Measurements from ENCODE around the gene SCP2.
"Not testable (repeated sequence)": the region's sequence is repeated elsewhere in the genome, so short reads cannot be mapped to it uniquely, and the experiment has no call there.

DNA sequence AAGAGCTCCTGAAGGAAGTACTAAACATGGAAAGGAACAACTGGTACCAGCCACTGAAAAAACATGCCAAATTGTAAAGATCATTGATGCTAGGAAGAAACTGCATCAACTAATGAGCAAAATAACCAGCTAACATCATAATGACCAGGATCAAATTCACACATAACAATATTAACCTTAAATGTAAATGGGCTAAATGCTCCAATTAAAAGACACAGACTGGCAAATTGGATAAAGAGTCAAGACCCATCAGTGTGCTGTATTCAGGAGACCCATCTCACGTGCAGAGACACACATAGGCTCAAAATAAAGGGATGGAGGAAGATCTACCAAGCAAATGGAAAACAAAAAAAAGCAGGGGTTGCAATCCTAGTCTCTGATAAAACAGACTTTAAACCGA lies 79.5 kb downstream of the SCP2 start:
- TF ChIP-seq, protein P1, sequence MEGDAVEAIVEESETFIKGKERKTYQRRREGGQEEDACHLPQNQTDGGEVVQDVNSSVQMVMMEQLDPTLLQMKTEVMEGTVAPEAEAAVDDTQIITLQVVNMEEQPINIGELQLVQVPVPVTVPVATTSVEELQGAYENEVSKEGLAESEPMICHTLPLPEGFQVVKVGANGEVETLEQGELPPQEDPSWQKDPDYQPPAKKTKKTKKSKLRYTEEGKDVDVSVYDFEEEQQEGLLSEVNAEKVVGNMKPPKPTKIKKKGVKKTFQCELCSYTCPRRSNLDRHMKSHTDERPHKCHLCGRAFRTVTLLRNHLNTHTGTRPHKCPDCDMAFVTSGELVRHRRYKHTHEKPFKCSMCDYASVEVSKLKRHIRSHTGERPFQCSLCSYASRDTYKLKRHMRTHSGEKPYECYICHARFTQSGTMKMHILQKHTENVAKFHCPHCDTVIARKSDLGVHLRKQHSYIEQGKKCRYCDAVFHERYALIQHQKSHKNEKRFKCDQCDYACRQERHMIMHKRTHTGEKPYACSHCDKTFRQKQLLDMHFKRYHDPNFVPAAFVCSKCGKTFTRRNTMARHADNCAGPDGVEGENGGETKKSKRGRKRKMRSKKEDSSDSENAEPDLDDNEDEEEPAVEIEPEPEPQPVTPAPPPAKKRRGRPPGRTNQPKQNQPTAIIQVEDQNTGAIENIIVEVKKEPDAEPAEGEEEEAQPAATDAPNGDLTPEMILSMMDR (conservative IDR thresholded peaks at IDR 0.05; ENCODE audit: low read length) = not testable (repeated sequence)
- TF ChIP-seq EZH2phosphoT487 (IDR thresholded peaks at IDR 0.05; ENCODE audit: borderline replicate concordance, low read depth, low read length) = not testable (repeated sequence)

Data from OCI-LY7 (cell line).